Activated CD4-positive, CD25-positive, alpha-beta regulatory T cell treated with anti-CD3 and anti-CD28 coated beads, Interleukin-2, amount 50 U/mL, for 72 hours (primary cell): Measurements from ENCODE around the gene MARCHF10.
"Not testable (repeated sequence)": the region's sequence is repeated elsewhere in the genome, so short reads cannot be mapped to it uniquely, and the experiment has no call there.

Experiments
- DNase-seq: peaks from one replicate; pipeline ENCODE4 v3.0.0; 2021

Gene MARCHF10, protein sequence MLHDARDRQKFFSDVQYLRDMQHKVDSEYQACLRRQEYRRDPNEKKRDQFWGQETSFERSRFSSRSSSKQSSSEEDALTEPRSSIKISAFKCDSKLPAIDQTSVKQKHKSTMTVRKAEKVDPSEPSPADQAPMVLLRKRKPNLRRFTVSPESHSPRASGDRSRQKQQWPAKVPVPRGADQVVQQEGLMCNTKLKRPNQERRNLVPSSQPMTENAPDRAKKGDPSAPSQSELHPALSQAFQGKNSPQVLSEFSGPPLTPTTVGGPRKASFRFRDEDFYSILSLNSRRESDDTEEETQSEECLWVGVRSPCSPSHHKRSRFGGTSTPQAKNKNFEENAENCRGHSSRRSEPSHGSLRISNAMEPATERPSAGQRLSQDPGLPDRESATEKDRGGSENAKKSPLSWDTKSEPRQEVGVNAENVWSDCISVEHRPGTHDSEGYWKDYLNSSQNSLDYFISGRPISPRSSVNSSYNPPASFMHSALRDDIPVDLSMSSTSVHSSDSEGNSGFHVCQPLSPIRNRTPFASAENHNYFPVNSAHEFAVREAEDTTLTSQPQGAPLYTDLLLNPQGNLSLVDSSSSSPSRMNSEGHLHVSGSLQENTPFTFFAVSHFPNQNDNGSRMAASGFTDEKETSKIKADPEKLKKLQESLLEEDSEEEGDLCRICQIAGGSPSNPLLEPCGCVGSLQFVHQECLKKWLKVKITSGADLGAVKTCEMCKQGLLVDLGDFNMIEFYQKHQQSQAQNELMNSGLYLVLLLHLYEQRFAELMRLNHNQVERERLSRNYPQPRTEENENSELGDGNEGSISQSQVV

DNA sequence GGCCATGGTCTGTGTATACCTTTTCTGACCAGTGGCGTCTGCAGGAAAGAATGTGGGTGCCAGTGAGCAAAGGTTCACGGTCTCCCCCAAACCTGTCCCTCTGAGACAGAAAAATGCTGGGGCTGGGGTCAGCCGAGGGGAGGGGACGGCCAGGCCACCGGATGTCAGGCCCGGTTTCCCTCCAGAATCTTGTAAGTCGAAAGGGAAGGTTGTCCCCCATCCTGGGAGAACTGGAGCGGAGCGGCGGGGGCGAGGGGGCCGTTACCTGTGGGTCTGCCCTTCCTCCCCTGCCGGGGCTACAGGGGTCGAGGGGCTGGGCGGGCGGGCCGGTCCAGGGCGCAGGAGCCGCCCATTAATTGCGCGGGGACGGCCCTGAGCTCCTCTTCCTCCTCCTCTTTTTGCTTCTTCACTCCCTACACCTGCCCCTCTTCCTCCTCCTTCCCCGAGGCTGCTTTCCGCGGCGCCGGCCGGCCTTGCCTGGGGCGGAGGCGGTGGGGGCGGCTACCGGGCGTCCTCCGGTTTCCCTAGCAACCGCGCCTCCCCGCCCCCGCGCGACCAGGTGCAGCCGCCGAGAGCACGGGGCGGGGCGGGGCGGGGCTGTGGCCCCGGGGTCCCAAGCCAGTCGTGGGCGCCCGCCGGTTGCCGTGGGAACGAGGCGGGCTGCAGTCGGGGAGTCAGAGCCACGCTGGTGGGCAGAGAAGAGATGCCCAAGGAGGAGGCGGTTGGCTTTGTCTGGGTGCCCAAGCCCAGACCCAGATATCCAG is at the start of gene MARCHF10:
TSS of gene MARCHF10 (minus strand) at position 503 of the 764 bp plus-strand sequence. CDS start 6,579 bp downstream, outside the sequence.
- DNase-seq: peak; percentile 33

DNA sequence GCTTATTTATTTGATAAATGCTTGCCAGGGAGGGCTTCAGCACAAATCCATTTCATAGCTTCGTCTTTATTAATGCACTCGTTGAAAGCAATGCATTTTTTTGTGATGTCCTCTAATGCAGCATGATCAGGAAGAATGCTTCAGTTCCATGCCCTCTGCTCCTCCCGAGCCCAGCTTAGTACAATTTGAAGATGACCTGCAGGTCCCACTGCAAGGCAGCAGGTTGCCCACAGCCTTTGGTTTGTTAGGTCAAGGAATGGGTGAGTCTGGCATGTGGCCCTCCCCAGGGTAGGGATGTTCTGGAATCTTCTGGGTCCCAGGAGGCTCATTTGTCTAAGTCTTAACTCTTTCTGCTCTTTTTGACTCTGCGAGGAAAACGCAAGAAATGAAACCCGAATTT is 49.4 kb upstream of the MARCHF10 start:
- DNase-seq: no peak

DNA sequence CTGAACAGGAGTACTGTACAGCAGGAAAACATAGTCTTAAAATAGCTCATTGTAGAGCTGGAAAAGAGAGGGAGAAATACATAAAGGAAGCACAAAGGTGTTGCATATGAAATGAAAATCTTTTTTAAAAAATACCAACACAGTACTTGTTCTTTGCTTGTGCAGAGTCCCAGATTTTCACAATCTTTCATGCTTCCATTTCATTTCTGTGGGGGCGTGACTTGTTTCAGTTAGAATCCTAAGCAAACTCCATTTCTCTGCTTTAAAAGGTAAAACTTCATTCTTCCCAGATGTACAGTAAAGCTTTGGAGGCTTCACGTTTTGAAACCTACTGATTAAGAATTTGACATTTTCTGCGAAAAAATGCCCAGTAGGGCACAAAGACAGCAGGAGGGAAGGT is 48.5 kb upstream of the MARCHF10 start:
- DNase-seq: no peak

DNA sequence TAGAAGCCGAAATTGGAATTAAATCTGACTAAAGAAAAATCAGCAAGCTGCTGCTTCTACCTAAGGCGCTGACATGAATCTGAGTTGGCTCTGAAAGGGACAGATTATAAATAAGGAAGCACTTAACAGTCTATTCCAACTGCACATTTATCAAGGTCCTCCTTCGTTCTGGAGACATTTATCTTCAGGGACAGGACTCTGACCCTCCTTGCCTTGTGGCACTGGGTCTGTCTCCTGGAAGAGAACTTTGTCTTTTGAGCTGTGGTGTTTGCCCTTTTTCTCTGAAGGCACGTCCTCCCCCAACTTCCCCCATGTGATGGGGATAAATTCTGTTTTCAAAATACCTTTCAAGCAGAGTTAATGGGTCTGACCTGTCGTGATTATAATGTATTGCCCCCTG is 47.0 kb upstream of the MARCHF10 start:
- DNase-seq: no peak

DNA sequence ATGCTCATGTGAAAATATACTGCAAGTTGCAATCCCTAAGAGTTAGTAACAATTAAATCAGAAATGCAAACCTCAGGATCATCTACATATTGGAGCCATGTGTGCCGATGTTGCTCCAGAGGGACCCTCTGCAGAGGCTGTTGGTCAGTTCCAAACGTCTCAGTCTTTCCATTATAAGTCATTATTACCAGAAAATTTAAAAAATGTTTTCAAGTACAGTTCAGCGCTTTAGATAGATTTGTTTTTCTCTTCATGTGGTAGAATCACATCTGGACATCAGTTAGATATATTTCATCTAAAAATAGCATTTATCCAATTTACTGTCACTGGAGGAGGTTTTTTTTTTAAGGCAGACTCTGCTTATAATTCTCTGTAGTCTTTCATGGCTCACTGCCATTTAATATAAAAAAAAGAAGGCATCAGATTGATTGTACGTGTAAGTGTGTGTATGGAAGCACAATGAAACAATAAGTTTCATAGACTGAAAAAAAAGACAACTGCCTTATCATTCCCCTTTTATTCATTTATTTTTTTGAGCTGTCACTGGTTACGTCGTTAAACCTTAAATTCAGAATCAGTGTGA is 46.1 kb upstream of the MARCHF10 start:
- DNase-seq: no peak

DNA sequence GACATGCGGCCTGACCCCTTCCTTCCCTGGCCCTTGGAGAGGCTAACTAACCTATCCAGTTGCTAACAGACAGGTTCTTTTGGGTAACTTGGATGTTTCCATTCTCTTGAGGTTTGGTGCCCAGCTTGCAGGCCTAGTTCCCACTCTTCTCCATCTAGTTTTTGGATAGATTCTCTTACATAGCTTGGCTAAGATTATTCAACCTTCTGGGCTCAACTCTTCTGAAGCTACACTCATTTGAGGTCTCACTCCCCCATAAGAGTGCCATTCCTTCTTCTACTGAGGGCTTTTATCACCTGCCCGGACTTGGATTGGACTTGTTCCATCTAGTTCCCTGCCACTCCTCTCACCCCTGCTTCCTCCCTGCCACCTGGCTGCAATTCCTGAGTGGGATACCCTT is 44.1 kb upstream of the MARCHF10 start:
- DNase-seq: no peak

DNA sequence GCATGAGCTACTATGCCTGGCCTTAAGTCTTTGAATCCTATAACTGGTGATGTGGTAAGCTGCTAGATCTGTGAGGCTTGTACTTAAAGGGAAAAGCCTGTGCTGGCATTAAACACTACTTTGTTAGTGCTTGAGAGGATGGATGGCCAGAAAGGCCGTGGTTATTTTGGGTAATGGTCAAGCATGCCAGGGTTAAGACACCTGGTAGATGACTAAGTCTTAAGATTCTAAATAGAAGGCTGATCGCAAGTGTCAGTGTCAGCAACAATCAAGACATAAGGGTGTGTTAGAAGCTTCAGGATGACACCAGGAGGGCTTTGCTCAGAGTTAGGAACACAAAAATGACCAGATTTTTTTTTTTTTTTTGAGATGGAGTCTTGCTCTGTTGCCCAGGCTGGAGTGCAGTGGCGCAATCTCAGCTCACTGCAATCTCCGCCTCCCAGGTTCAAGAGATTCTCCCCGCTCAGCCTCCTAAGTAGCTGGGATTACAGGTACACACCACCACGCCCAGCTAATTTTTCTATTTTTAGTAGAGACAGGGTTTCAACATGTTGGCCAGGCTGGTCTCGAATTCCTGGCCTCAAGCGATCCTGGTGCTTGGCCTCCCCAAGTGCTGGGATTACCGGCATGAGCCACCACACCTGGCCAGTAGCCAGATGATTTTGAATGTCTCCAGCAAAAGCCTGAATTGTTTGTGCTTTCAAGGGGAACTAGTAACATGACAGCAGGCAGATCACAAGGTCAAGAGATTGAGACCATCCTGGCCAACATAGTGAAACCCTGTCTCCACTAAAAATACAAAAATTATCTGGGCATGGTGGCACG is 41.7 kb upstream of the MARCHF10 start:
- not testable (repeated sequence) for DNase-seq

DNA sequence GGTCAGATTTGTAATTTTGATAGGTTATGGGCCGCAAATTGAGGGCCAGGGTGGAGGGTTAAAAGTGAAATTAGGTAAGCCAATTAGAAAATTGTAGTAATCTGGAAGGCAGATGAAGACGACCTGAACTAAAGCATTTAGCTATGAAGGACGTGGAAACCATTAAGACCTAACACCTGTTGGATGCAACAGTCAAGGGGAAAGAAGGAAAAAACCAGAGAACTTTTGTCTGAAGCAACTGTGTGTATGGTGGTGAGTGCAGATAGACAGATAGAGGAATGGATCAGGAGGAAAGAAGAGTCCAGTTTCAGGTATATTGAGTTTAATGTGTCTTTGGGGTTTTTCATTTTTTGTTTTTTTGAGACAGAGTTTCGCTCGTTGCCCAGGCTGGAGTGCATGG is 40.2 kb upstream of the MARCHF10 start:
- DNase-seq: no peak

DNA sequence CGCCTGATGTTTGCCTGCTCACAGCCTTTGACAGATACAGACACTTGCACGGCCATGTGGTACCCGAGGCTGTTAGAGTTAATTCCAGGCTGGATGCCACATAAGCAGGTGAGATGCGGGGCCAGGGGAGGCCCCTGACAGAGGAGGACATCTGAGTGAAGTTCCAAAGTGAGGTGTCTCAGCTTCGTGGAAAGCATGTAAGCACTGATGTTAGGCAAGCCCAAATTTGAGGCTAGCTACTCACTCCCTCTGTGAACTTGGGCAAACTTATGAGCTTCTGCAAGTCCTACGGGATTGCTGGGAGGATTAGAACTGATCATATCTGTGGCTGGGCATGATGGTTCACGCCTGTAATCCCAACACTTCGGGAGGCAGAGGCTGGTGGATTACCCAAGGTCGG is 39.3 kb upstream of the MARCHF10 start:
- no peak for DNase-seq

DNA sequence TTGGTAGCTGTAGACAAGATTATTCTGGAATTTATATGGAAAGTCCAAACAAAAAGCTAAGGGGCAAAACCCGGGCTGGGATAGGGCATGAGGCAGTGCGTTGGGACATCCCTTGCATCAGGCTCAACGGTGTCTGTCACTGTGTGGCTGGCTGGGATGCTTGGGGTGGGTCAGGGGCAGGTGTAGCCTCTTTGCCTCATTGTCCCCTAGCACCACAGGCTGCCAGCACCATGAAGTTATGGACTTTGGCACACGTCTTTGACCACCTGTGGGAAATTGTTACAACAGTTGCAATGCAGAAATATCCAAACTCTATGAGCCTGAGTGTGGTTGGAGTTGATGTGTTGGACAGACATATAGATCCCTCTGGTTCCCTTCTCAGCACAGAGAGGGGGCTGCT is 32.8 kb upstream of the MARCHF10 start:
- DNase-seq: no peak

DNA sequence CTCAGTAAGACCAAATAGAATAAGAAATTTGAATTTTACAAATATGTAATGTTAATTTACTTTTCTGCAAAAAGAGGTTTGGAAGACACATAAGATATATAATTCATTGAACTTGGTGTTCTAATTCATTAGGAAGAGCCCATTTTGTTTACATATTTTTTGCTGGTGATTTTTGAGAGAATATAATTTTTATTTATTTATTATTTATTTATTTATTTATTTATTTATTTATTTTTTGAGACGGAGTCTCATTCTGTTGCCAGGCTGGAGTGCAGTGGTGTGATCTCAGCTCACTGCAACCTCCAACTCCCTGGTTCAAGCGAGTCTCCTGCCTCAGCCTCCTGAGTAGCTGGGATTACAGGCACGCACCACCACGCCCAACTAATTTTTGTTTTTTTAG is 25.7 kb upstream of the MARCHF10 start:
- not testable (repeated sequence) for DNase-seq

DNA sequence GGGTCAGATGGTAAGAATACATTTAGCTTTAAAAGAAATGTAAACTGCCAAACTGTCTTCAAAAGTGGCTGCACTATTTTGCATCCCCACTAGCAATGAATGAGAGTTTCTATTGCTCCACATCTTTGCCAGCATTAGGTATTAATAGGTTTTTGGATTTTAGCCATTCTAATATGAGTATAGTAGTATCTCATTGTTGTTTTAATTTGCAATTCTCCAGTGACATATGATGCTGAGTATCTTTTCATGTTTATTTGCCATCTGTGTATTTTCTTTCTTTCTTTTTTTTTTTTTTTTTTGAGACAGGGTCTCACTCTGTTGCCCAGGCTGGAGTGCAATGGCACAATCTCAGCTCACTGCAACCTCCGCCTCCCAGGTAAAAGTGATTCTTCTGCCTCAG is 24.3 kb upstream of the MARCHF10 start:
- DNase-seq: no peak

DNA sequence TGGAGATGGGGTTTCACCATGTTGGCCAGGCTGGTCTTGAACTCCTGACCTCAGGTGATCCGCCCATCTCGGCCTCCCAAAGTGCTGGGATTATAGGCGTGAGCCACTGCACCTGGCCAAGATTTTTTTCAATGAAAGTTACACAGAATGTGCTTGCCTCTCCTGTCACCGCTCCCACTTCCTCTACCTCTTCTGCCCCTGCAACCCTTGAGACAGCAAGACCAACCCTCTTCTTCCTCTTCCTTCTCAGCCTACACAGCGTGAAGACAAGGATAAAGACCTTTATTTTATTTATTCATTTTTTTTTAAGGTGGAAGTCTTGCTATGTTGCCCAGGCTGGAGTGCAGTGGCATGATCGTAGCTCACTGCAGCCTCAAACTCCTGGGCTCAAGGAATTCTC is 23.0 kb upstream of the MARCHF10 start:
- DNase-seq: not testable (repeated sequence)

DNA sequence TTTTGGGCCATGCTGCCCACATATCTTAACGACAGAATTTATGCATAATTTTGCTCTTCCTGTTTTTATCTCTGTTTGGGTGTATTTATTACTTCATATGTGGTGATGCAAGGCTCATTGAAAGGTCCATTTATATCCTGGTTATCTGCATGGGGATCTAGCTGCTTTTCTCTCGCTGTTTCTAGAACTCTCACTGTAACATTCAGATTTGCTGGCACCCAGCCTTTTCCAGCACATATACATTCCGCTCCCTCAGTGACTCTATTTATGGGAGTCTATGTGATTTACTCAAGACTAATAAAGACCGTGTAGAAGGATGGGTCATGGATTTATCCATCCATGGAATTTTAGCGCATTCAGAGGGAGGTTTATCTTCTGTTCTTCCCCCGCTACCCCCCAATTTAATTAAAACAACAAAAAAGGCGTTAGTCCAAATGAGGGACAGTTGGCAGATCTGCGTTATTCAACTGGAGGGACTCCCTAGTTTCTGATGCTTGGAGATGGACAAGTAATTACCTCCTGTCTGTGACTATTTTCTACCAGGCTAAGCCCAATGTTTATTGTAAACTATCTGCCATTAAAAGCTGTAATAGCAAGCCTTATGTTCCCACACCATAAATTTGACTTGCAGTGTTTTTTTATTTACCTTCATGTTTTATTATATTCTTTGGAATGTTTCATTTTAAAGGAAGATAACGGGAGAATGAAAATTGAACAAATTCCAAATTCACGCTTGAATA is 19.8 kb upstream of the MARCHF10 start:
- no peak for DNase-seq

DNA sequence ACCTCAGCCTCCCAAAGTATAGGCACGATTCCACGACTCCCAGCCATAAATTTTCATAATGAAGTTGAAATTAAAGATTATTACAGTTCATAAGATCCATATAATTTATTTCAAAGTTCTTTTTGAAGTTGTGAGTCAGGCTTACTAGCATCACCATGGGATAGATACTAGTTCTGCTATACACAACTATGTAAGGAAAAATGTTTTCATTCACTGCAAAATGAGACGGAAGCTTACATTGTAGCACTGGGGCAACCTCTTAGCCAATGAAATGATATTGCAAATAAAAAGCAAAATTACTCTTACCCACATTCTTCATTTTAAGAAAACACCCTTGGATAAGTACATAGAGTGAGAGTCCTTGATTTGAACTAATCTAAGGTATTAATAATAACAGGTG is 18.8 kb upstream of the MARCHF10 start:
- no peak for DNase-seq

DNA sequence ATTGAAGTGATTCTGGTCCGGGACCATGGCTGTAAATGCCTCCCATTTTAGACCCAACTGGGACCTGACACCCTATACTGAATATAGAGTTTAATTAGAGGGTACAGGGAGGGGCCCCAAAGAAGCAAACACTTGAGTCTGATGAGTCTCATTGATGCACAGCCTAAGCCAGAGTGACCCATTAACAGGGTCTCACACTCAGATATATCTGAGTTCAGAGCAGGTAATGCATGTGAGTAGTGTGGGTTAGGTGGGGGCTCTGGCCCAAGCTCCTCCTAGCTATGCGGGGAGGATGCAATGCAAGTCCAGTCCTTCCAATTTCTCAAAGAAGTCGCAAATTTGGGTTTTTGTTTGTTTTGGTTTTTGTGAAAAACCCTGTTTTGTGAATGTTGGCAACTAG is 17.1 kb upstream of the MARCHF10 start:
- DNase-seq: no peak

DNA sequence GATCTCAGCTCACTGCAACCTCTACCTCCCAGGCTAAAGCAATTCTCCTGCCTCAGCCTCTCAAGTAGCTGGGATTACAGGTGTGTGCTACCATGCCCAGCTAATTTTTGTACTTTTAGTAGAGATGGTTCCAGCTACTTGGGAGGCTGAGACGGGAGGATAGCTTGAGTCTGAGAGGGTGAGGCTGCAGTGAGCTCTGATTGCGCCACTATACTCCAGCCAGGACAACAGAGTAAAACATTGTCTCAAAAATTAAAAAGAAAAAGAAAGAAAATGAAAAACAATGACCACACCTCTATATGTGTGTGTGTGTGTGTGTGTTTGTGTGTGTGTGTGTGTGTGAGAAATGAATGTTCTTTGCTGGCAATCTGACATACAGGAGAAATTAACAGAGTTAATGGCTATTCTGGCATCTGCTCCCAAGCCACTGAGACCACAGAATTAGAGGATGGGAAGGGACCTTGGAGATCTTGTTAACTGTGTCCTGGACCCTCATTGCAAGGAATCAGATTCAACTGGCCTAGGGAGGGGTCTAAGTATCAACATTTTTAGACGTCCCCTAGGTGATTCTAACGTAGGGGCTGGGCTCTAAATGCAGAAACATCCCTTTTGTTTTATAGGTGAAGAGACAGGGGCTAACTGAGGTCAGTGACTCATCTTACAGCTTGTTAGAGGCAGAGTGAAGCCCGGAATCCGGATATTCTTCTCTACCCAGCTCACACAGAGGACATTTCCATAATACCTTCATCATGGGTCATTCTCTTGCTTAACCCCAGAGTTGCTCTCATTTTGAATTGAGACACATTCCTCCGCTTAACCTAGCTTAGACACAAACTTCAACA is 16.4 kb upstream of the MARCHF10 start:
- no peak for DNase-seq

DNA sequence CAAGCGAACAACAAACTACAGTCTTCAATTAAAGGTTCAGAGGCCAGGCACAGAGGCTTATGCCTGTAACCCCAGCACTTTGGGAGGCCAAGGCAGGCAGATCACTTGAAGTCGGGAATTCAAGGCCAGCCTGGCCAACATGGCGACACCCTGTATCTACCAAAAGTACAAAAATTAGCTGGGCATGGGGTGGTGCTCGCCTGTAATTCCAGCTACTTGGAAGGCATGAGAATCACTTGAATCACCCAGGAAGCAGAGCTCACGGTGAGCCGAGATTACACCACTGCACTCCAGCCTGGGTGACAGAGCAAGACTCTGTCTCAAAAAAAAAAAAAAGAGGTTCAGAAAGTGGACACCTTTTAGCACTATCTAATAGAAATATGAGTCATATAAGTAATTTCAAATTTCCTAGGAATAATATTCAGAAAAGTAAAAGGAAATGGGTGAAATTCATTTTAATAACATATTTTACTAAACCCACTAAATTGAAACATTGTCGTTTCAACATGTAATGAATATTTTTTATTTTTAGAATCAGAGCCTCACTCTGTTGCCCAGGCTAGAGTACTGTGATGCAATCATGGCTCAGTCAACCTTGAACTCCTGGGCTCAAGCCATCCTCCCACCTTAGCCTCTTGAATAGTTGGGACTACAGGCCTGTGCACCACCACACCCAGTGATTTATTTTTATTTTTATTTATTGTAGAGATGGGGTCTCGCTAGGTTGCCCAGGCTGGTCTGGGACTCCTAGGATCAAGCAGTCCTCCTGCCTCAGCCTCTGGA is 15.2 kb upstream of the MARCHF10 start:
- DNase-seq: no peak

DNA sequence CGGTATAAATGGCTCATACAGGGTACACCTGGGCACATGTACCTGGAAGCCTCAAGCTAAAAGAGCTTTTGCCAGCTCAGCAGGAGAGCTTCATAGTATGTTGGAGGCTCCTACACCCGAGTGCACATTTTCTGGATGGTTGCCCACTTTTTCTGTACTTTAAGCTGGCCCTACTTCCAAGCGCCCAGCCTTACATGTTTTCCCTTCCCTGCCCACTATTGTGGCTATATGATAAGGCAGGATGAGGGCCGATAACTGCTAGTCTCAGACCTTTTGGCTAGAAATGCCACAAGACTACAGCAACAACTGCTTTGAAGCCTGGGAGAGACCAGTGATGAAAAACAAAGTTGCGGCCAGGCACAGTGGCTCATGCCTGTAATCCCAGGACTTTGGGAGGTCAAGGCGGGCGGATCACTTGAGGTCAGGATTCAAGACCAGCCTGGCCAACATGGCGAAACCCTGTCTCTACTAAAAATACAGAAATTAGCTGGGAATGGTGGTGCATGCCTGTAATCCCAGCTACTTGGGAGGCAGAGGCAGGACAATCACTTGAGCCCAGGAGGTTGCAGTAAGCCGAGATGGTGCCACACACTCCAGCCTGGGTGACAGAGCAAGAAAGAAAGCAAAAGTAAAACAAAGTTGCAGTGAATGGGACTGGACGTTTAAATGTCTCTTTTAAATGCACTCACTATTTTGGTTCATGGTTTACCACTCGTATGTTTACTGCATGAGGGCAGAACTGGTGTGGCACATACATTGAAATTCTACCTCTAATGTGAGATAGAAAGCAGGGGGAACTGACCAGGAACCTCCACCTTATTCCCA is 14.2 kb upstream of the MARCHF10 start:
- no peak for DNase-seq
